H9 (cell line): ENCODE results near the gene G3BP1. TPM values are rescaled to one million over a fixed set of nuclear protein-coding genes. Genes with fewer than 3 reads are reported as not detected.

Experiments
- DNase-seq: peaks from one replicate; pipeline ENCODE4 v3.0.0-alpha.2; 2017
- H2AFZ ChIP-seq: one replicate; pipeline ENCODE4 v1.6.1; 2013; ENCODE audit warnings: mild to moderate bottlenecking, low read length, control low read depth, moderate library complexity
- H2AK5ac ChIP-seq: 2 replicates; pipeline ENCODE4 v1.6.1; 2013; ENCODE audit warnings: low read length, control low read depth, mixed read lengths; ENCODE audit not compliant: insufficient read length
- H2BK120ac ChIP-seq: one replicate; pipeline ENCODE4 v1.6.1; 2013; ENCODE audit warnings: low read depth, mild to moderate bottlenecking, low read length, control low read depth, inconsistent platforms; ENCODE audit not compliant: poor library complexity, severe bottlenecking
- H2BK12ac ChIP-seq: 2 replicates; pipeline ENCODE4 v1.6.1; 2013; ENCODE audit warnings: low read length, control low read depth, mixed read lengths, low read depth; ENCODE audit not compliant: insufficient read length
- H2BK15ac ChIP-seq: 2 replicates; pipeline ENCODE4 v1.6.1; 2013; ENCODE audit warnings: low read depth, low read length, control low read depth
- H2BK20ac ChIP-seq: one replicate; pipeline ENCODE4 v1.6.1; 2013; ENCODE audit warnings: low read depth, mild to moderate bottlenecking, low read length, control low read depth, inconsistent platforms; ENCODE audit not compliant: poor library complexity, severe bottlenecking
- H2BK5ac ChIP-seq: 2 replicates; pipeline ENCODE4 v1.6.1; 2013; ENCODE audit warnings: low read length, control low read depth, mixed read lengths; ENCODE audit not compliant: insufficient read length
- H3K14ac ChIP-seq: 2 replicates; pipeline ENCODE4 v1.6.1; 2013; ENCODE audit warnings: low read length, control low read depth; ENCODE audit not compliant: insufficient read depth
- H3K18ac ChIP-seq: 2 replicates; pipeline ENCODE4 v1.6.1; 2013; ENCODE audit warnings: low read depth, mild to moderate bottlenecking, mixed read lengths, low read length, control low read depth; ENCODE audit not compliant: insufficient read length
- H3K23ac ChIP-seq: 2 replicates; pipeline ENCODE4 v1.6.1; 2013; ENCODE audit warnings: low read length, control low read depth, mixed read lengths, low read depth; ENCODE audit not compliant: insufficient read length
- H3K23me2 ChIP-seq: 2 replicates; pipeline ENCODE4 v1.6.1; 2013; ENCODE audit warnings: low read depth, mild to moderate bottlenecking, mixed read lengths, low read length, control low read depth; ENCODE audit not compliant: insufficient read length, poor library complexity, severe bottlenecking
- H3K27ac ChIP-seq: 2 replicates; pipeline ENCODE4 v1.5.1; 2013; ENCODE audit warnings: low read length, control low read depth, mixed read lengths, low read depth; ENCODE audit not compliant: insufficient read length
- H3K27me3 ChIP-seq: 2 replicates; pipeline ENCODE4 v1.6.1; 2013; ENCODE audit warnings: low read length, control low read depth, inconsistent platforms; ENCODE audit not compliant: insufficient read depth
- H3K4ac ChIP-seq: 2 replicates; pipeline ENCODE4 v1.6.1; 2013; ENCODE audit warnings: low read depth, mild to moderate bottlenecking, control low read depth, inconsistent platforms, low read length, moderate library complexity
- H3K4me1 ChIP-seq: 2 replicates; pipeline ENCODE4 v1.6.1; 2013; ENCODE audit warnings: low read length, control low read depth, inconsistent platforms; ENCODE audit not compliant: insufficient read depth
- H3K4me2 ChIP-seq: 2 replicates; pipeline ENCODE4 v1.6.1; 2013; ENCODE audit warnings: low read length, control low read depth, mixed read lengths; ENCODE audit not compliant: insufficient read length, insufficient read depth
- H3K56ac ChIP-seq: 2 replicates; pipeline ENCODE4 v1.6.1; 2013; ENCODE audit warnings: low read depth, mild to moderate bottlenecking, mixed read lengths, low read length, control low read depth; ENCODE audit not compliant: insufficient read length
- H3K79me1 ChIP-seq: 2 replicates; pipeline ENCODE4 v1.6.1; 2013; ENCODE audit warnings: low read depth, mild to moderate bottlenecking, moderate library complexity, low read length, control low read depth, inconsistent platforms; ENCODE audit not compliant: insufficient read depth, poor library complexity, severe bottlenecking
- H3K79me2 ChIP-seq: 2 replicates; pipeline ENCODE4 v1.6.1; 2013; ENCODE audit warnings: low read length, control low read depth, inconsistent platforms; ENCODE audit not compliant: insufficient read depth
- H3K9ac ChIP-seq: 2 replicates; pipeline ENCODE4 v1.6.1; 2013; ENCODE audit warnings: low read length, control low read depth, mixed read lengths; ENCODE audit not compliant: insufficient read length; ENCODE audit errors: extremely low read depth
- H3K9me3 ChIP-seq: one replicate; pipeline ENCODE4 v1.6.1; 2013; ENCODE audit warnings: low read depth, low read length, inconsistent platforms; ENCODE audit not compliant: control insufficient read depth
- H3T11ph ChIP-seq: one replicate; pipeline ENCODE4 v1.6.1; 2013; ENCODE audit warnings: mild to moderate bottlenecking, low read length, control low read depth, inconsistent platforms
- H4K20me1 ChIP-seq: one replicate; pipeline ENCODE4 v1.6.1; 2013; ENCODE audit not compliant: control insufficient read depth, insufficient read length, insufficient read depth
- H4K5ac ChIP-seq: 2 replicates; pipeline ENCODE4 v1.6.1; 2013; ENCODE audit warnings: low read depth, mild to moderate bottlenecking, mixed read lengths, low read length, control low read depth; ENCODE audit not compliant: insufficient read length
- H4K8ac ChIP-seq: replicated peaks from 2 replicates; pipeline ENCODE4 v1.6.1; 2013; ENCODE audit warnings: low read length, control low read depth, mixed read lengths, low read depth; ENCODE audit not compliant: insufficient read length
- H4K91ac ChIP-seq: 2 replicates; pipeline ENCODE4 v1.6.1; 2013; ENCODE audit warnings: low read depth, mild to moderate bottlenecking, moderate library complexity, mixed read lengths, low read length, control low read depth; ENCODE audit not compliant: insufficient read length
- H3K27ac Mint-ChIP-seq, 3 experiments: 2 replicates in 2 of 3; 3 replicates in 1 of 3; pipeline ENCODE4 v1.8.0; 2020 to 2021; ENCODE audit warnings: mixed read lengths in 3 of 3, mild to moderate bottlenecking in 1 of 3, moderate library complexity in 1 of 3
- H3K27me3 Mint-ChIP-seq: 2 replicates; pipeline ENCODE4 v1.8.0; 2021; ENCODE audit warnings: low read depth, mild to moderate bottlenecking, moderate library complexity, mixed read lengths
- H3K36me3 Mint-ChIP-seq, 3 experiments: 2 replicates in 2 of 3; 3 replicates in 1 of 3; pipeline ENCODE4 v1.8.0; 2020 to 2021; ENCODE audit warnings: low read depth in 3 of 3, mixed read lengths in 3 of 3; ENCODE audit not compliant: insufficient read depth in 1 of 3
- H3K4me1 Mint-ChIP-seq, 2 experiments: 2 replicates each; pipeline ENCODE4 v1.8.0; 2020; ENCODE audit warnings: mixed read lengths in 2 of 2
- H3K4me3 Mint-ChIP-seq, 2 experiments: 2 replicates in 1 of 2; 3 replicates in 1 of 2; pipeline ENCODE4 v1.8.0; 2020 to 2021; ENCODE audit warnings: mild to moderate bottlenecking in 2 of 2, mixed read lengths in 2 of 2, moderate library complexity in 1 of 2
- H3K9me3 Mint-ChIP-seq, 2 experiments: 2 replicates in 1 of 2; 3 replicates in 1 of 2; pipeline ENCODE4 v1.8.0; 2020; ENCODE audit warnings: mild to moderate bottlenecking in 2 of 2, mixed read lengths in 2 of 2, moderate library complexity in 1 of 2
- WGBS: extraction: QIAGEN DNeasy Blood & Tissue Kit; methylation state at CpG from one replicate; pipeline ENCODE4 v1.1.7; 2013; ENCODE audit warnings: missing lambda C conversion rate, low lambda C conversion rate, mixed read lengths; ENCODE audit not compliant: insufficient read length; ENCODE audit errors: extremely low coverage; 5-methylcytosine and 5-hydroxymethylcytosine counted together
- total RNA-seq: library from RNA; stranded (reverse); gene quantifications from 2 replicates; pipeline ENCODE4 v1.2.1, GENCODE V29; 2021
- TF ChIP-seq, protein P1 (sequence below): fragments of 200-600 bp; sonication (generic); conservative IDR thresholded peaks from 3 replicates; pipeline ENCODE4 v1.8.0; 2021; ENCODE audit warnings: antibody characterized with exemption, mild to moderate bottlenecking

G3BP1 gene
- total RNA-seq, 1 experiment from 2014 or later: 439 TPM

DNA sequence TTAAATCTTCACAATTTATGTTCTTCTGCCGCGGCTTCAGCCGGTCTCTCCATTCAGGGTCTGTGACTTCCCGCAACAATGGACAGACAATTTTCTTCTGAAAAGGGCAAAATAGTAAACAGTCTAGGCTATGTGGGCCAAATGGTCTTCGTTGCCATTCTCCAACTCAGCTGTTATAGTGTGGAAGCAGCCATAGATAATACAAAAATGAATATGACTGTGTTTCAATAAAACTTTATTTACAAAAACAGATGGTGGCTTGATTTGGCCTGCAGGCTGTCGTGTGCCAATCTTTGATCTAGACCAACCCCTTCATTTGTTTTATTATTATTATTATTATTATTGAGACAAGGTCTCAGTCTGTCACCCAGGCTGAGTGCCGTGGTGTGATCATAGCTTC is 41.4 kb upstream of the G3BP1 start:
- no peaks in the 10 kb centered on the region for H3K27me3 Mint-ChIP-seq
- H3K9me3 ChIP-seq: peaks cover 9% of the 10 kb centered on the region
- no peak overlapping the region for H2BK5ac ChIP-seq

More for the DNA sequence above, 41.4 kb upstream of the G3BP1 start:
- Histone ChIP-seq H4K8ac (no peak overlapping the region), H3K27ac (no peak overlapping the region), H4K5ac (no peak overlapping the region), H2BK120ac (no peak overlapping the region), H3K9ac (no peak overlapping the region), H3K23ac (no peak overlapping the region), H4K20me1 (no peaks in the 10 kb centered on the region), H3K4ac (no peak overlapping the region), H3K56ac (no peak overlapping the region), H4K91ac (no peak overlapping the region), H2BK20ac (no peak overlapping the region), H3K79me1 (no peaks in the 10 kb centered on the region), H3K4me1 (peaks cover 3% of the 10 kb centered on the region; the same call in 1 of the 2 replicates), H2AK5ac (no peak overlapping the region), H2BK15ac (no peak overlapping the region), H3K79me2 (no peaks in the 10 kb centered on the region), H3T11ph (no peak overlapping the region), H3K14ac (no peak overlapping the region), H3K18ac (no peak overlapping the region), H3K23me2 (no peaks in the 10 kb centered on the region), H2AFZ (no peak overlapping the region), H3K27me3 (no peaks in the 10 kb centered on the region), H3K4me2 (no peak overlapping the region), H2BK12ac (no peak overlapping the region)
- no peak for DNase-seq
- H3K4me1 Mint-ChIP-seq: peaks cover 9 to 16% of the 10 kb centered on the region in 2 experiments
- no peak overlapping the region for H3K27ac Mint-ChIP-seq
- peaks cover 17 to 29% (median 20%) of the 10 kb centered on the region in 3 experiments for H3K36me3 Mint-ChIP-seq
- no CpG with 5 or more reads among the region's 7 CpGs for WGBS
- H3K9me3 Mint-ChIP-seq: peaks cover 27 to 28% of the 10 kb centered on the region in 2 experiments
- TF ChIP-seq, protein P1, sequence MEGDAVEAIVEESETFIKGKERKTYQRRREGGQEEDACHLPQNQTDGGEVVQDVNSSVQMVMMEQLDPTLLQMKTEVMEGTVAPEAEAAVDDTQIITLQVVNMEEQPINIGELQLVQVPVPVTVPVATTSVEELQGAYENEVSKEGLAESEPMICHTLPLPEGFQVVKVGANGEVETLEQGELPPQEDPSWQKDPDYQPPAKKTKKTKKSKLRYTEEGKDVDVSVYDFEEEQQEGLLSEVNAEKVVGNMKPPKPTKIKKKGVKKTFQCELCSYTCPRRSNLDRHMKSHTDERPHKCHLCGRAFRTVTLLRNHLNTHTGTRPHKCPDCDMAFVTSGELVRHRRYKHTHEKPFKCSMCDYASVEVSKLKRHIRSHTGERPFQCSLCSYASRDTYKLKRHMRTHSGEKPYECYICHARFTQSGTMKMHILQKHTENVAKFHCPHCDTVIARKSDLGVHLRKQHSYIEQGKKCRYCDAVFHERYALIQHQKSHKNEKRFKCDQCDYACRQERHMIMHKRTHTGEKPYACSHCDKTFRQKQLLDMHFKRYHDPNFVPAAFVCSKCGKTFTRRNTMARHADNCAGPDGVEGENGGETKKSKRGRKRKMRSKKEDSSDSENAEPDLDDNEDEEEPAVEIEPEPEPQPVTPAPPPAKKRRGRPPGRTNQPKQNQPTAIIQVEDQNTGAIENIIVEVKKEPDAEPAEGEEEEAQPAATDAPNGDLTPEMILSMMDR: no peak
- H3K4me3 Mint-ChIP-seq: no peak overlapping the region
